ENCODE data around the gene KCMF1. TPM values are rescaled to one million over a fixed set of nuclear protein-coding genes. Genes with fewer than 3 reads are reported as not detected.

The KCMF1 gene
- total RNA-seq, 4 donors from 2014 or later, result 35.6 to 50.8 (median 44.5) TPM

GRCh38 chr2:84969511-84970209 is 1.3 kb upstream of the KCMF1 start:
- Histone ChIP-seq H3K4me3 (peak overlapping the region; percentile 84 to 94 (median 90)), H3K36me3 (peaks cover 0 to 25% (median 0%) of the 10 kb centered on the region in 3 donors), H3K4me1 (peaks cover 13 to 60% (median 33%) of the 10 kb centered on the region in 3 donors), H3K9me3 (no peaks in the 10 kb centered on the region), H3K27me3 (no peaks in the 10 kb centered on the region), H3K27ac (peak overlapping the region; percentile 98 to 100 (median 99))
- intact Hi-C loops (cut with DNase I), result no loop called here
- no peak for TF ChIP-seq POLR2A (IDR thresholded peaks at IDR 0.05)
- TF ChIP-seq CTCF (IDR thresholded peaks at IDR 0.05), result no peak
- no peak for DNase-seq
- 3 to 4% methylated on average over 10 of the region's 10 CpGs for WGBS, 2 donors

GRCh38 chr2:84970210-84970867 is 622 bp upstream of the KCMF1 start:
- intact Hi-C loops (cut with DNase I), result no loop called here
- 0% methylated on average over 9 to 16 of the region's 65 CpGs for WGBS, 2 donors
- no peaks in the 10 kb centered on the region for H3K9me3 ChIP-seq
- peaks cover 0 to 18% (median 0%) of the 10 kb centered on the region in 3 donors for H3K36me3 ChIP-seq
- peak overlapping the region; percentile 98 to 100 (median 99) for H3K27ac ChIP-seq
- H3K4me1 ChIP-seq, result peaks cover 13 to 63% (median 33%) of the 10 kb centered on the region in 3 donors
- H3K27me3 ChIP-seq, result no peaks in the 10 kb centered on the region
- H3K4me3 ChIP-seq, result peak overlapping the region; percentile 84 to 94 (median 90)
- no peak for TF ChIP-seq CTCF (IDR thresholded peaks at IDR 0.05)
- TF ChIP-seq POLR2A (IDR thresholded peaks at IDR 0.05), result peak in 1 of 4 donors; percentile 18
- peak; percentile 8 for DNase-seq

GRCh38 chr2:84971510-84972206 is 697 bp downstream of the KCMF1 start:
- TF ChIP-seq CTCF (IDR thresholded peaks at IDR 0.05), result no peak
- TF ChIP-seq POLR2A (IDR thresholded peaks at IDR 0.05), result no peak
- WGBS, 2 donors, result no CpG with 5 or more reads among the region's 99 CpGs
- DNase-seq, result no peak
- peaks cover 13 to 74% (median 38%) of the 10 kb centered on the region in 3 donors for H3K4me1 ChIP-seq
- intact Hi-C loops (cut with DNase I), result no loop called here
- H3K4me3 ChIP-seq, result peak overlapping the region; percentile 90 to 96 (median 92)
- H3K9me3 ChIP-seq, result no peaks in the 10 kb centered on the region
- peak overlapping the region; percentile 98 to 100 (median 99) for H3K27ac ChIP-seq
- peaks cover 0 to 5% (median 0%) of the 10 kb centered on the region in 3 donors for H3K36me3 ChIP-seq
- no peaks in the 10 kb centered on the region for H3K27me3 ChIP-seq

- DNase-seq, result no peak
- TF ChIP-seq CTCF (IDR thresholded peaks at IDR 0.05) (no peak), POLR2A (IDR thresholded peaks at IDR 0.05) (no peak)
- H3K36me3 ChIP-seq, result no peaks in the 10 kb centered on the region
- no peaks in the 10 kb centered on the region for H3K9me3 ChIP-seq
- H3K27ac ChIP-seq, result peak overlapping the region; percentile 98 to 100 (median 99)
- H3K4me3 ChIP-seq, result peak overlapping the region; percentile 90 to 96 (median 92)
- H3K4me1 ChIP-seq, result peaks cover 13 to 72% (median 38%) of the 10 kb centered on the region in 3 donors
- intact Hi-C loops (cut with DNase I), result no loop called here
- no peaks in the 10 kb centered on the region for H3K27me3 ChIP-seq
- 4 to 8% methylated on average over 8 to 11 of the region's 11 CpGs for WGBS, 2 donors
Observed at GRCh38 chr2:84972207-84972783, 1.3 kb downstream of the KCMF1 start.
